Measurements from ENCODE around the gene LRFN2.

LRFN2 gene

DNA sequence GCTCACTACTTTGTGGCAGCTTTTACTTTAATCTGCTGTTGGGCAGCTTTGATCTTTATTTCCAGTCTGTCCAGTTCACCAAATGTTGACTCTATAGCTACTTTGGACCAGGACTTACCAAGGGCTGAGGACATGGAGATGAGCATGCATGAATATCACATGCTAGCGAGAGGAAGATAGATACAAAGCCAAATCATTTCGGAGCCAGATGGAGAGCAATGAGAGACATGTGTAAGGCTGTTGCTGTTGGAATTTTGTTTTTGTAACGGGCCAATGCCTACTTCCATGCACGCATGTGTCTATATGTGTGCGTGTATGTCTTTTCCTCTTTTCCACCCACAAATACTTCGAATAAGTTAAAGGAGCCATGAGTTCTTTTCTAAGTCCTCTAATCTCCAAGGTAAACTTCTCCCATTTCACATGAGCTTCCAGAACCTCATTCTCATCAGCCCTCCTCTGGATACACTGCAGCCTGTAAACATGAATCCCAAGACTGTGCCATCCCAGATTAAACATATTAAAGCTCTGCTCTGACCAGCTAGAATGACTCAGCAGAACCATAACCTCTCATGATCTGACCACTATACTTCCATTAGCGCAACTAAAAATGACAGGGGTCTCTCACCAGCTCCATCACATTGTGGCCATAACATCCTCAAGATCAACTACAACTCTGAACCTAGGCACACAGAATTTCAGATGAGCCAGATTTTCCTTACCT lies 160.7 kb downstream of the LRFN2 start:
- Histone ChIP-seq H3K4me1 (ENCODE audit: insufficient read depth, low read length) (no peaks in the 10 kb centered on the region), H3K9ac (ENCODE audit: low read depth, low read length) (no peak overlapping the region), H3K9me3 (ENCODE audit: control insufficient read depth, insufficient read depth, low read length) (no peaks in the 10 kb centered on the region), H3K36me3 (ENCODE audit: insufficient read depth, low read length) (no peaks in the 10 kb centered on the region)

GRCh38 chr6:40425192-40425919 lies 161.8 kb downstream of the LRFN2 start:
- no peak overlapping the region for H3K9ac ChIP-seq (ENCODE audit: low read depth, low read length)
- peaks cover 8% of the 10 kb centered on the region for H3K4me1 ChIP-seq (ENCODE audit: insufficient read depth, low read length)
- H3K36me3 ChIP-seq (ENCODE audit: insufficient read depth, low read length), result no peaks in the 10 kb centered on the region

GRCh38 chr6:40422046-40422445 lies 165.1 kb downstream of the LRFN2 start:
- no peaks in the 10 kb centered on the region for H3K36me3 ChIP-seq (ENCODE audit: insufficient read depth, low read length)
- H3K4me1 ChIP-seq (ENCODE audit: insufficient read depth, low read length), result peaks cover 26% of the 10 kb centered on the region
- H3K9me3 ChIP-seq (ENCODE audit: control insufficient read depth, insufficient read depth, low read length), result no peaks in the 10 kb centered on the region

More at GRCh38 chr6:40425192-40425919, 161.8 kb downstream of the LRFN2 start:
- H3K9me3 ChIP-seq (ENCODE audit: control insufficient read depth, insufficient read depth, low read length), result no peaks in the 10 kb centered on the region

GRCh38 chr6:40419946-40420728 lies 167.0 kb downstream of the LRFN2 start:
- Histone ChIP-seq H3K4me1 (ENCODE audit: insufficient read depth, low read length) (peaks cover 26% of the 10 kb centered on the region), H3K9ac (ENCODE audit: low read depth, low read length) (no peak overlapping the region), H3K36me3 (ENCODE audit: insufficient read depth, low read length) (no peaks in the 10 kb centered on the region), H3K9me3 (ENCODE audit: control insufficient read depth, insufficient read depth, low read length) (no peaks in the 10 kb centered on the region)

More at GRCh38 chr6:40422046-40422445, 165.1 kb downstream of the LRFN2 start:
- no peak overlapping the region for H3K9ac ChIP-seq (ENCODE audit: low read depth, low read length)

DNA sequence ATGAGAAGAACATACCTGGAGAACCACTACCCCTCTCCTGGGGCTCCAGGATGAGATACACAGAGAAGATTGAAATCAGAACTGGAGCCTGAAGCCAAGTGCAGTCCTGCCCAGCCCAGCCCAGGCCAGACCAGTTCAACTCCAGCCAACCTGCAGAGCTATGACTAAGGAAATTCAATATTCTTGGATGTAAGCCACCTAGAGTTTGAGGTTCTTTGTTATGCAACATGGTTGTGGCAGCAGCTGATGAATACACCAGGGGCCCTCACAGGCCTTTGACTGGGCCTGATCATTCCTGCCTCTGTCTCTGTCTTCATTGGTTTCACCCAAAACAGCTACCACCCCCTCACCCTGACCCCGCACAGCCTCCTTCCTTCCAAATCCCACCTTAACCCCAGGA lies 167.8 kb downstream of the LRFN2 start:
- Histone ChIP-seq H3K36me3 (ENCODE audit: insufficient read depth, low read length) (no peaks in the 10 kb centered on the region), H3K9ac (ENCODE audit: low read depth, low read length) (no peak overlapping the region), H3K9me3 (ENCODE audit: control insufficient read depth, insufficient read depth, low read length) (no peaks in the 10 kb centered on the region), H3K4me1 (ENCODE audit: insufficient read depth, low read length) (peaks cover 26% of the 10 kb centered on the region)

DNA sequence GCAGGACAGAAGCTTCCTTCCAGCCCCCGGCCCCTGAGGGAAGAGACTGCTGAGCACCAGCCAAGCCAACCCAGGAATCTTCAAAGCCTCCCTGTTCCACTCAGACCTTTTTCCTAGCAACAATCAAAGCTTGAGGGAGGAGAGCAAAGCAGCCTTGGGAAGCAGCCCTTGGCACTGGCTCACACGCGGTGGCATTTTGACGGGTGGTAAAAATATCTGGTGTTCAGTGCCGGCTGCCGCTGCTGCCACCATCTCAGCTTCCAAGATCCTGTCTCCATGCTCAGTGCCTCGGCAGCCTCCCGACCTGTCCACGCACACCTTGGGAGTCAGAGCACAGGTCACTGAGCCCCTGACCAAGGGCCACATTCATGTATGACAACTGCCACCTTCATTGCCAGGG lies 170.1 kb downstream of the LRFN2 start:
- Histone ChIP-seq H3K36me3 (ENCODE audit: insufficient read depth, low read length) (no peaks in the 10 kb centered on the region), H3K9ac (ENCODE audit: low read depth, low read length) (no peak overlapping the region), H3K4me1 (ENCODE audit: insufficient read depth, low read length) (peaks cover 26% of the 10 kb centered on the region), H3K9me3 (ENCODE audit: control insufficient read depth, insufficient read depth, low read length) (no peaks in the 10 kb centered on the region)

- no peaks in the 10 kb centered on the region for H3K9me3 ChIP-seq (ENCODE audit: control insufficient read depth, insufficient read depth, low read length)
- no peak overlapping the region for H3K9ac ChIP-seq (ENCODE audit: low read depth, low read length)
- no peaks in the 10 kb centered on the region for H3K36me3 ChIP-seq (ENCODE audit: insufficient read depth, low read length)
- H3K4me1 ChIP-seq (ENCODE audit: insufficient read depth, low read length), result peaks cover 18% of the 10 kb centered on the region
Observed at GRCh38 chr6:40414617-40415016, 172.5 kb downstream of the LRFN2 start.

DNA sequence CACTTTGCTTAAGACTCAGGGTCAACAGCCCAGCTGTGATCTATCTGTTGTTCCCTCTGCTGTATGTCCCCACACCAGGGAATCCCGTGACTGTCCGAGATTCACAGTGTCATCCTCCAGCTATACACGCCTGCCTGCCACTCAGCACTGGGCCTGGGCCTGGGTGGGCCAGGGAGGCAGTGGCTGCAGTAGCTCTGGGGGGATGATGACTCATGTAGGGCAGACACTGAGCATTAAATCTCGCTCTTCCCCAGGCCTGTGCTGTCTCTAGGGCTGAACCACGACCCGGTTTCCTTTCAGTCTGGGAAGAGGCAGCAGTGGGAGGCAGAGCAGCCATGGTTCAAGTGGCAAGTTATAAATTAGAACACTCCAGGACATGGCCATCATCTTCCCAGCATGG lies 173.9 kb downstream of the LRFN2 start:
- Histone ChIP-seq H3K9me3 (ENCODE audit: control insufficient read depth, insufficient read depth, low read length) (no peaks in the 10 kb centered on the region), H3K4me1 (ENCODE audit: insufficient read depth, low read length) (peaks cover 16% of the 10 kb centered on the region), H3K36me3 (ENCODE audit: insufficient read depth, low read length) (no peaks in the 10 kb centered on the region), H3K9ac (ENCODE audit: low read depth, low read length) (no peak overlapping the region)

GRCh38 chr6:40411881-40412280 lies 175.3 kb downstream of the LRFN2 start:
- H3K9me3 ChIP-seq (ENCODE audit: control insufficient read depth, insufficient read depth, low read length), result no peaks in the 10 kb centered on the region

GRCh38 chr6:40410821-40411220 lies 176.3 kb downstream of the LRFN2 start:
- H3K36me3 ChIP-seq (ENCODE audit: insufficient read depth, low read length), result no peaks in the 10 kb centered on the region
- H3K4me1 ChIP-seq (ENCODE audit: insufficient read depth, low read length), result peaks cover 16% of the 10 kb centered on the region
- no peak overlapping the region for H3K9ac ChIP-seq (ENCODE audit: low read depth, low read length)
- no peaks in the 10 kb centered on the region for H3K9me3 ChIP-seq (ENCODE audit: control insufficient read depth, insufficient read depth, low read length)

More at GRCh38 chr6:40411881-40412280, 175.3 kb downstream of the LRFN2 start:
- Histone ChIP-seq H3K9ac (ENCODE audit: low read depth, low read length) (no peak overlapping the region), H3K4me1 (ENCODE audit: insufficient read depth, low read length) (peaks cover 16% of the 10 kb centered on the region), H3K36me3 (ENCODE audit: insufficient read depth, low read length) (no peaks in the 10 kb centered on the region)

DNA sequence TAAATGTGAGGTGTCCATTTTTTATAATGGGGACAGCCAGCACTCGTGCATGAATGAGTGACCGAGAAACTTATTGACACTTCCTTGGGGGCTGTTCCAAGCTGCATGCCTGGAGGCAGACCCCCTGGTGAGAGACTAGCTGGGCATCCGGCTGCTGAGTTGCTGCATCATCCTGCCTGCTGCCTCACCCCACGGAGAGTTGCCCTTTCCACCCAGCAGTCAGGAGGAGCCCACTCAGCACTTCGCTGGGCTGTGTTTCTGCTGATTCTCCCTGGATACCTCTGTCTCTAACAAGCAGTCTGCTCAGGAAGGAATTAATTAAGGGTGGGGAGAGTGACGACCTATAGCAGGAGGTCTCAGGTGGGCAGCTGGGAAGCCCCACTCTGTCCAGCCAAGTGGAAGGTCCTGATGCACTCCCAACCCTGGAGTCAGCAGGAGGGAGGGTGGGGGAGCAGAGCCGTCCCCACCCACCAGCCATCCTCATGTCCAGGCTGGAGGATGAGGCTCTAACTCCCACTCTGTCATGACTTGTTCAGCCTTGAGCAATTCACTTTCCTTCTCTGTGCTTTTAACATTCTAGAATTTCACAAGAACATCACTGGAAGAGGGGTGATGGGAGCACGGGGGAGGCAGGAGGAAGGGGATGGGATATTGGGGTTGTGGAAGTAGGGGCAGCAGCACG lies 177.3 kb downstream of the LRFN2 start:
- Histone ChIP-seq H3K36me3 (ENCODE audit: insufficient read depth, low read length) (no peaks in the 10 kb centered on the region), H3K9me3 (ENCODE audit: control insufficient read depth, insufficient read depth, low read length) (no peaks in the 10 kb centered on the region), H3K4me1 (ENCODE audit: insufficient read depth, low read length) (peaks cover 16% of the 10 kb centered on the region), H3K9ac (ENCODE audit: low read depth, low read length) (no peak overlapping the region)

- H3K4me1 ChIP-seq (ENCODE audit: insufficient read depth, low read length), result peaks cover 16% of the 10 kb centered on the region
- no peaks in the 10 kb centered on the region for H3K36me3 ChIP-seq (ENCODE audit: insufficient read depth, low read length)
- no peak overlapping the region for H3K9ac ChIP-seq (ENCODE audit: low read depth, low read length)
- no peaks in the 10 kb centered on the region for H3K9me3 ChIP-seq (ENCODE audit: control insufficient read depth, insufficient read depth, low read length)
Observed at GRCh38 chr6:40408786-40409542, 178.2 kb downstream of the LRFN2 start.

- H3K36me3 ChIP-seq (ENCODE audit: insufficient read depth, low read length), result no peaks in the 10 kb centered on the region
- no peaks in the 10 kb centered on the region for H3K9me3 ChIP-seq (ENCODE audit: control insufficient read depth, insufficient read depth, low read length)
- no peak overlapping the region for H3K9ac ChIP-seq (ENCODE audit: low read depth, low read length)
- peaks cover 16% of the 10 kb centered on the region for H3K4me1 ChIP-seq (ENCODE audit: insufficient read depth, low read length)
Observed at GRCh38 chr6:40407239-40407638, 179.9 kb downstream of the LRFN2 start.
